Spleen (tissue), 11 donors: ENCODE results near the gene FRMD1. TPM values are rescaled to one million over a fixed set of nuclear protein-coding genes. Genes with fewer than 3 reads are reported as not detected.

Experiments used
- DNase-seq: peaks from one replicate; pipeline ENCODE4 v3.0.0-alpha.2; 2020
- H3K27ac ChIP-seq, 8 donors: fragments of 200-600 bp; sonication (generic) in 7 of 8; 1 replicate in 4 of 8; 2 replicates in 4 of 8; pipeline versions ENCODE4 v1.5.0 to v1.8.0; 2016 to 2021; ENCODE audit warnings: inconsistent platforms in 4 of 8, mild to moderate bottlenecking in 4 of 8, moderate library complexity in 1 of 8
- H3K27me3 ChIP-seq, 7 donors: fragments of 200-600 bp; sonication (generic) in 6 of 7; replicated peaks in 1 of 7; 1 replicate in 4 of 7; 2 replicates in 3 of 7; pipeline versions ENCODE4 v1.5.0 to v1.8.0; 2016 to 2021; ENCODE audit warnings: inconsistent platforms in 3 of 7, mild to moderate bottlenecking in 1 of 7
- H3K36me3 ChIP-seq, 6 donors: fragments of 200-600 bp; sonication (generic) in 5 of 6; 1 replicate in 4 of 6; 2 replicates in 2 of 6; pipeline versions ENCODE4 v1.5.0 to v1.8.0; 2016 to 2021; ENCODE audit warnings: inconsistent platforms in 2 of 6
- H3K4me1 ChIP-seq, 6 donors: fragments of 200-600 bp; sonication (generic) in 5 of 6; 1 replicate in 3 of 6; 2 replicates in 3 of 6; pipeline versions ENCODE4 v1.5.0 to v1.8.0; 2016 to 2021; ENCODE audit warnings: inconsistent platforms in 3 of 6
- H3K4me3 ChIP-seq, 8 donors: fragments of 200-600 bp; sonication (generic) in 7 of 8; 1 replicate in 4 of 8; 2 replicates in 4 of 8; pipeline versions ENCODE4 v1.5.0 to v1.8.0; 2016 to 2021; ENCODE audit warnings: inconsistent platforms in 4 of 8, mild to moderate bottlenecking in 4 of 8, moderate library complexity in 2 of 8
- H3K9me3 ChIP-seq, 8 donors: fragments of 200-600 bp; sonication (generic) in 7 of 8; 1 replicate in 4 of 8; 2 replicates in 4 of 8; pipeline versions ENCODE4 v1.5.0 to v1.8.0; 2016 to 2021; ENCODE audit warnings: inconsistent platforms in 4 of 8
- CTCF ChIP-seq, 11 experiments: fragments of 200-600 bp in 7 of 11; fragments of 450-650 bp in 4 of 11; sonication (generic) in 4 of 11; IDR thresholded peaks in 8 of 11; conservative IDR thresholded peaks in 3 of 11; 1 replicate in 7 of 11; 2 replicates in 4 of 11; pipeline versions ENCODE4 v1.4.0 to v1.8.0; 2016 to 2021; ENCODE audit warnings: antibody characterized with exemption in 11 of 11, inconsistent platforms in 4 of 11, mild to moderate bottlenecking in 1 of 11
- POLR2A ChIP-seq, 3 donors: fragments of 450-650 bp; IDR thresholded peaks; one replicate each; pipeline ENCODE4 v1.5.1; 2017; ENCODE audit warnings: antibody characterized with exemption in 3 of 3, mild to moderate bottlenecking in 1 of 3
- POLR2AphosphoS5 ChIP-seq, 3 donors: sonication (generic); formaldehyde crosslinking; IDR thresholded peaks; one replicate each; pipeline ENCODE4 v1.5.1; 2017; ENCODE audit warnings: antibody characterized with exemption in 3 of 3
- WGBS, 5 donors: extraction: QIAGEN DNeasy Blood & Tissue Kit in 3 of 5; methylation state at CpG; one replicate each; pipeline versions ENCODE4 v1.1.5 to v1.1.7; 2013 to 2018; 5-methylcytosine and 5-hydroxymethylcytosine counted together
- intact Hi-C: fragments of 100-400 bp; cut with DNase I; formaldehyde crosslinking; loops from one replicate; pipeline ENCODE4 v1.15.0; 2023; ENCODE audit warnings: low total_unique reads
- polyA plus RNA-seq, 3 donors: library from polyadenylated mRNA; stranded (reverse); fragments of 200-250 nt; gene quantifications; one replicate each; pipeline ENCODE4 v1.2.1, GENCODE V29; 2013
- total RNA-seq, 7 donors: library from RNA; depleted of rRNA in 3 of 7; stranded (reverse); fragments of >200 nt in 3 of 7; fragmentation: NEBNext Ultra II Directional in 4 of 7; extraction: Animal tissue kit (Norgen Biotek cat#: 25700) in 4 of 7; gene quantifications; one replicate each; pipeline versions ENCODE4 v1.1.0 to v1.2.1, GENCODE V29; 2016 to 2021
- donor health status: healthy with polysubstance abuse.
- donor health status: DM: no; HTN: no; CAD: no; lungs with moderate emphysema.
- donor health status: DM: no; HTN: no; CAD: no.
- donor health status: Bipolar disorder and iron deficiency.
- donor health status: healthy.
- donor health status: DM: no; HTN: no; CAD: no.
- donor health status: DM: yes; HTN: yes; CAD: no.

Gene FRMD1
- total and polyA plus RNA-seq, 10 donors = 0.14 to 9.5 (median 1.5) TPM

GRCh38 chr6:168116975-168117899, 38.2 kb upstream of the FRMD1 start:
- 76 to 81% (median 77%) methylated on average over 20 to 26 of the region's 26 CpGs for WGBS, 5 donors
- H3K9me3 ChIP-seq = peaks cover 0 to 3% (median 0%) of the 10 kb centered on the region in 8 donors
- H3K4me1 ChIP-seq = peaks cover 0 to 3% (median 0%) of the 10 kb centered on the region in 6 donors
- DNase-seq = peak; percentile 67
- TF ChIP-seq POLR2AphosphoS5 (IDR thresholded peaks at IDR 0.05) (no peak), POLR2A (IDR thresholded peaks at IDR 0.05) (no peak), CTCF (IDR thresholded peaks at IDR 0.05 in 8 of 11, conservative IDR thresholded peaks at IDR 0.05 in 3 of 11) (no peak)
- intact Hi-C loops = no loop called here
- H3K36me3 ChIP-seq = no peaks in the 10 kb centered on the region
- no peak overlapping the region for H3K27ac ChIP-seq
- no peaks in the 10 kb centered on the region for H3K27me3 ChIP-seq
- no peak overlapping the region for H3K4me3 ChIP-seq

GRCh38 chr6:168116438-168116974, 37.5 kb upstream of the FRMD1 start:
- Histone ChIP-seq H3K4me3 (no peak overlapping the region), H3K27me3 (no peaks in the 10 kb centered on the region), H3K36me3 (no peaks in the 10 kb centered on the region), H3K9me3 (no peaks in the 10 kb centered on the region), H3K4me1 (peaks cover 0 to 3% (median 0%) of the 10 kb centered on the region in 6 donors), H3K27ac (no peak overlapping the region)
- 89 to 95% (median 91%) methylated on average over 6 to 11 of the region's 11 CpGs for WGBS, 5 donors
- no peak for TF ChIP-seq POLR2A (IDR thresholded peaks at IDR 0.05)
- no peak for TF ChIP-seq POLR2AphosphoS5 (IDR thresholded peaks at IDR 0.05)
- TF ChIP-seq CTCF (IDR thresholded peaks at IDR 0.05 in 8 of 11, conservative IDR thresholded peaks at IDR 0.05 in 3 of 11) = no peak
- DNase-seq = peak; percentile 50
- intact Hi-C loops = no loop called here

DNA sequence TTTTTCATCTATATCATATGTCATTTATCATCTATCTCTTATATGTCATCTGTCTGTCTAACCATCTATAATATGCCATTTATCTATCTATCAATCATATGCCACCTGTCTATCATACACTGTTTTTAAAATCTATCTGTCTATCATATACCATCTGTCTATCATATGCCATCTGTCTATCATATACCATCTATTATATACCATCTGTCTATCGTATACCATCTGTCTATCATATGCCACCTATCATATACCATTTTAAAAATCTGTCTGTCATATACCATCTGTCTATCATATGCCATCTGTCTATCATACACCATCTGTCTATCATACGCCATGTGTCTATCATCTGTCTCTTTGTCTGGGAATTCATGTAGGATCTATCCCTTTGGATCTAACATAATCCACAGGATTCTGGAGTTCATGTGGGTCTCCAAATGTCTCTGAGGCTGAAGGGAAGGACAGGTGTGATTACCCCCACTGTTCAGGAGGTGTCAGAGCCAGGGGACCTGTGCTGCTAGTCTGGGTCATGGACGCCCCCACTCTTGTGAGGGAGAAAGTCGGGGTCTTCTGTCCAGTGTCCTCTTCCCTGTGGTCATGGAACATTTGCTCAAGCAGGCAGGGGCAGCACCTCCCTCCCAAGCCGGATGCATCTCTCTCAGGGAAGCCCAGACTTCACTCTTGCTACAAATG, 36.9 kb upstream of the FRMD1 start:
- Histone ChIP-seq H3K4me1 (peaks cover 0 to 3% (median 0%) of the 10 kb centered on the region in 6 donors), H3K36me3 (no peaks in the 10 kb centered on the region), H3K4me3 (no peak overlapping the region), H3K9me3 (no peaks in the 10 kb centered on the region), H3K27ac (no peak overlapping the region), H3K27me3 (no peaks in the 10 kb centered on the region)
- 66 to 89% (median 86%) methylated on average over 4 to 5 of the region's 5 CpGs for WGBS, 5 donors
- peak; percentile 23 for DNase-seq
- TF ChIP-seq CTCF (IDR thresholded peaks at IDR 0.05 in 8 of 11, conservative IDR thresholded peaks at IDR 0.05 in 3 of 11) = no peak
- intact Hi-C loops = no loop called here

DNA sequence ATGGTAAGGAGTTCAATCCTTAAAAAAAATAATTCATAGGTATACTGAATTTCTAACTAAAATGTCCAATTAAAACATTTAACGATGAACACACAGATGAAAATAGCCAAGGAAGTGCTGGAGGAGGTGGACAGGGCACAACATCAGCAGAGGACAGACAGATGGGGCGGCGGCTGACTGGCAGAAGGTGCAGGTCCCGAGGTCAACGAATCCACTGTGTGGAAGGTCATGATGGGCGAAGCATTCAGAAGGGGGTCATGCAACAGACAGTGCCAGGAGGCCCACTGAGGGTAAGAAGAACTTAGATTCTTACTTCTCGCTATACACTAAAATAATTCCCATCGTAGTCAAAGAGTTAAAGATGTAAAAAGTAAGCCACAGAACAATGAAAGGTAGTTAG, 34.2 kb upstream of the FRMD1 start:
- intact Hi-C loops = no loop called here
- Histone ChIP-seq H3K9me3 (no peaks in the 10 kb centered on the region), H3K4me3 (no peak overlapping the region), H3K27ac (no peak overlapping the region), H3K27me3 (no peaks in the 10 kb centered on the region), H3K4me1 (peaks cover 0 to 3% (median 0%) of the 10 kb centered on the region in 6 donors), H3K36me3 (no peaks in the 10 kb centered on the region)
- WGBS, 5 donors = 84 to 93% (median 90%) methylated on average over 8 of the region's 8 CpGs
- DNase-seq = peak; percentile 34
- TF ChIP-seq POLR2AphosphoS5 (IDR thresholded peaks at IDR 0.05) (no peak), CTCF (IDR thresholded peaks at IDR 0.05 in 8 of 11, conservative IDR thresholded peaks at IDR 0.05 in 3 of 11) (no peak), POLR2A (IDR thresholded peaks at IDR 0.05) (no peak)
